ENCODE data around the gene CASTOR2. TPM values are rescaled to one million over a fixed set of nuclear protein-coding genes. Genes with fewer than 3 reads are reported as not detected.

CASTOR2 gene
- total RNA-seq, 1 experiment from 2014 or later, result 26.5 TPM

DNA sequence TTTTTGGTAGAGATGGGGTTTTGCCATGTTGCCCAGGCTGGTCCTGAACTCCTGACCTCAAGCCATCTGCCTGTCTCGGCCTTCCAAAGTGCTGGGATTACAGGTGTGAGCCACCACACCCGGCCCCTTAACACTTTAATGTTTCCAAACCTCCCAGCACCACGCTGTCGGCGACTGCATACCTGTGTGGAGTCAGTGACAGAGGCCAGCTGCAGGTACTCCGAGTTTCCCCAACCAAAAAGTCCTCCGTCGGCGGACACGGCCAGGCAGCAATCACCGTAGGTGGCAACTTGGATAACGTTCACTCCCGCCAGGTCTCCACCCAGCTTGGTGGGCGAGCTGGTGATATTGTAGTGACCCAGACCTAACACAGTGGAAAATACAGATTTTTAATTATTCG is 93.9 kb downstream of the CASTOR2 start:
- no peak overlapping the region for H2BK20ac ChIP-seq (ENCODE audit: low read depth, low read length, poor library complexity, severe bottlenecking)
- Mint-ChIP-seq H3K36me3 (ENCODE audit: insufficient read depth in 1 of 3, low read depth in 3 of 3) (peaks cover 46 to 93% (median 87%) of the 10 kb centered on the region in 3 experiments; a peak in 6 of 7 replicates), H3K27me3 (ENCODE audit: low read depth) (no peaks in the 10 kb centered on the region)

More for the DNA sequence above, 93.9 kb downstream of the CASTOR2 start:
- WGBS (ENCODE audit: extremely low coverage, insufficient read length, low lambda C conversion rate), result no CpG with 5 or more reads among the region's 15 CpGs
- Histone ChIP-seq H3K23me2 (ENCODE audit: insufficient read length, low read depth, low read length, poor library complexity, severe bottlenecking) (no peaks in the 10 kb centered on the region), H4K91ac (ENCODE audit: insufficient read length, low read depth, low read length) (no peak overlapping the region), H4K5ac (ENCODE audit: insufficient read length, low read depth, low read length) (no peak overlapping the region), H2BK12ac (ENCODE audit: insufficient read length, low read depth, low read length) (no peak overlapping the region), H3K18ac (ENCODE audit: insufficient read length, low read depth, low read length) (no peak overlapping the region), H3K23ac (ENCODE audit: insufficient read length, low read depth, low read length) (no peak overlapping the region), H3K4me2 (ENCODE audit: insufficient read depth, insufficient read length, low read length) (no peak overlapping the region), H3K4me1 (ENCODE audit: insufficient read depth, low read length) (no peaks in the 10 kb centered on the region), H2BK15ac (ENCODE audit: low read depth, low read length) (no peak overlapping the region), H4K8ac (replicated peaks; ENCODE audit: insufficient read length, low read depth, low read length) (no peak overlapping the region), H3K27me3 (ENCODE audit: insufficient read depth, low read length) (no peaks in the 10 kb centered on the region), H3K14ac (ENCODE audit: insufficient read depth, low read length) (no peak overlapping the region), H3K56ac (ENCODE audit: insufficient read length, low read depth, low read length) (no peak overlapping the region), H3K79me2 (ENCODE audit: insufficient read depth, low read length) (0 out of 2 replicates have a peak, but pooled peaks cover 1% of the 10 kb centered on the region), H3K4ac (ENCODE audit: low read depth, low read length) (no peak overlapping the region), H3K27ac (ENCODE audit: insufficient read length, low read depth, low read length) (no peak overlapping the region), H3K79me1 (ENCODE audit: insufficient read depth, low read depth, low read length, poor library complexity, severe bottlenecking) (no peaks in the 10 kb centered on the region), H2BK5ac (ENCODE audit: insufficient read length, low read length) (no peak overlapping the region), H3T11ph (ENCODE audit: low read length) (no peak overlapping the region), H3K9ac (ENCODE audit: extremely low read depth, insufficient read length, low read length) (no peak overlapping the region), H2BK120ac (ENCODE audit: low read depth, low read length, poor library complexity, severe bottlenecking) (no peak overlapping the region), H2AK5ac (ENCODE audit: insufficient read length, low read length) (no peak overlapping the region), H4K20me1 (ENCODE audit: control insufficient read depth, insufficient read depth, insufficient read length) (no peaks in the 10 kb centered on the region), H2AFZ (ENCODE audit: low read length) (no peak overlapping the region), H3K9me3 (ENCODE audit: control insufficient read depth, low read depth, low read length) (no peaks in the 10 kb centered on the region)
- Mint-ChIP-seq H3K4me1 (no peaks in the 10 kb centered on the region), H3K27ac (no peak overlapping the region), H3K4me3 (no peak overlapping the region), H3K9me3 (no peaks in the 10 kb centered on the region)
- DNase-seq, result no peak
- TF ChIP-seq CTCF (conservative IDR thresholded peaks at IDR 0.05), result no peak

Measured in H9 (cell line).